Suprapubic skin (tissue), 4 donors: ENCODE data around the gene SVIL.

Experiments
- CTCF ChIP-seq, 2 donors: fragments of 200-600 bp in 1 of 2; fragments of 450-650 bp in 1 of 2; sonication (generic) in 1 of 2; IDR thresholded peaks; one replicate each; pipeline ENCODE4 v1.5.1; 2016 to 2019; ENCODE audit warnings: antibody characterized with exemption in 2 of 2, mild to moderate bottlenecking in 1 of 2, moderate library complexity in 1 of 2
- EP300 ChIP-seq: sonication (generic); formaldehyde crosslinking; IDR thresholded peaks from one replicate; pipeline ENCODE4 v1.6.1; 2017; ENCODE audit warnings: antibody characterized with exemption
- POLR2A ChIP-seq, 2 donors: fragments of 450-650 bp; IDR thresholded peaks; one replicate each; pipeline ENCODE4 v1.6.1; 2017; ENCODE audit warnings: antibody characterized with exemption in 2 of 2, mild to moderate bottlenecking in 2 of 2, moderate library complexity in 2 of 2
- POLR2AphosphoS5 ChIP-seq, 3 donors: sonication (generic); formaldehyde crosslinking; IDR thresholded peaks; one replicate each; pipeline ENCODE4 v1.6.1; 2017; ENCODE audit warnings: antibody characterized with exemption in 3 of 3

GRCh38 chr10:29428486-29428885 is 206.3 kb downstream of the SVIL start:
- TF ChIP-seq CTCF (IDR thresholded peaks at IDR 0.05) (no peak), POLR2A (IDR thresholded peaks at IDR 0.05) (no peak), EP300 (no peak), POLR2AphosphoS5 (IDR thresholded peaks at IDR 0.05) (no peak)
